HepG2 (cell line): Measurements from ENCODE around the gene STK32B. TPM values are rescaled to one million over a fixed set of nuclear protein-coding genes. Genes with fewer than 3 reads are reported as not detected.

ENCODE experiments used
- ATAC-seq: fragments of 200-7000 bp; cut with Tn5 transposase; 3 replicates; pipeline ENCODE4 v1.9.1; 2020; ENCODE audit warnings: mild to moderate bottlenecking, moderate library complexity
- BruUV-seq: library from RNA; stranded (reverse); fragments of 400-500 nt; replicated peaks from 2 replicates; lab custom pipeline; 2021; lab: Mats Ljungman, UMichigan
- CTCF ChIA-PET: fragments of 300-600 bp; formaldehyde crosslinking; extraction: SDS; loops from one replicate; lab custom pipeline; 2021; ENCODE audit warnings: low total read pairs, inconsistent platforms, low intra/inter-chr PET ratio; lab: Yijun Ruan, JAX
- POLR2A ChIA-PET: fragments of 350-600 bp; sonication (Branson Sonifier 250); formaldehyde crosslinking; loops from one replicate; lab custom pipeline; 2020; ENCODE audit warnings: antibody characterized with exemption, inconsistent platforms; lab: Yijun Ruan, JAX
- DNase-seq: peaks from one replicate; pipeline ENCODE4 v3.0.0-alpha.2; 2015; ENCODE audit warnings: low spot score
- FAIRE-seq: peaks from 3 replicates; lab custom pipeline; 2011; peaks lifted over from hg19 to GRCh38; lab: Jason Lieb, UNC
- H2AFZ ChIP-seq: one replicate; pipeline ENCODE4 v1.6.1; 2011; ENCODE audit warnings: low read length, inconsistent platforms
- H3K27ac ChIP-seq: fragments of 300-600 bp; 3 replicates; pipeline ENCODE4 v1.8.0; 2011; ENCODE audit warnings: mixed run types, mild to moderate bottlenecking, mixed read lengths, low read length, inconsistent platforms; ENCODE audit not compliant: insufficient read depth; ENCODE audit errors: extremely low read length
- H3K27me3 ChIP-seq, 2 experiments: fragments of 200-600 bp in 1 of 2; 2 replicates in 1 of 2; 3 replicates in 1 of 2; pipeline versions ENCODE4 v1.6.0 to v1.8.0; 2011; ENCODE audit warnings: low read length in 2 of 2, mild to moderate bottlenecking in 2 of 2, moderate library complexity in 2 of 2, inconsistent platforms in 1 of 2; ENCODE audit not compliant: insufficient read depth in 2 of 2, control insufficient read depth in 1 of 2
- H3K36me3 ChIP-seq, 2 experiments: fragments of 200-600 bp in 1 of 2; replicated peaks in 1 of 2; 2 replicates in 1 of 2; 3 replicates in 1 of 2; pipeline versions ENCODE4 v1.5.1 to v1.8.0; 2011; ENCODE audit warnings: low read length in 2 of 2, inconsistent platforms in 1 of 2; ENCODE audit not compliant: insufficient read depth in 2 of 2, control insufficient read depth in 1 of 2
- H3K4me1 ChIP-seq: 2 replicates; pipeline ENCODE4 v1.5.1; 2012; ENCODE audit warnings: low read length, inconsistent platforms; ENCODE audit not compliant: insufficient read depth
- H3K4me2 ChIP-seq: 2 replicates; pipeline ENCODE4 v1.6.0; 2011; ENCODE audit warnings: low read depth, low read length, inconsistent platforms
- H3K4me3 ChIP-seq, 3 experiments: fragments of 200-600 bp in 1 of 3; sonication (generic), shearing (Covaris generic) in 1 of 3; replicated peaks in 1 of 3; 2 replicates each; pipeline ENCODE4 v1.5.1; 2011 to 2016; ENCODE audit warnings: low read length in 3 of 3, inconsistent platforms in 2 of 3, low read depth in 2 of 3, mild to moderate bottlenecking in 2 of 3, control low read depth in 1 of 3, mixed read lengths in 1 of 3; ENCODE audit not compliant: insufficient read depth in 1 of 3
- H3K79me2 ChIP-seq: one replicate; pipeline ENCODE4 v1.6.1; 2011; ENCODE audit warnings: low read length, inconsistent platforms; ENCODE audit not compliant: insufficient read depth
- H3K9ac ChIP-seq: 2 replicates; pipeline ENCODE4 v1.6.0; 2011; ENCODE audit warnings: mild to moderate bottlenecking, low read depth, low read length, inconsistent platforms; ENCODE audit not compliant: insufficient read depth
- H3K9me3 ChIP-seq: 2 replicates; pipeline ENCODE4 v1.5.1; 2012; ENCODE audit warnings: mild to moderate bottlenecking, low read length
- H4K20me1 ChIP-seq: 2 replicates; pipeline ENCODE4 v1.6.0; 2011; ENCODE audit warnings: inconsistent platforms, mild to moderate bottlenecking, low read length, moderate library complexity; ENCODE audit not compliant: insufficient read depth
- AGO2 ChIP-seq: fragments of 200-400 bp; formaldehyde crosslinking; optimal IDR thresholded peaks from 2 replicates; pipeline ENCODE3; 2017; ENCODE audit warnings: mild to moderate bottlenecking, low read depth, low read length, moderate library complexity
- ARNT ChIP-seq: fragments of 450-650 bp; IDR thresholded peaks from 2 replicates; pipeline ENCODE4 v1.6.1; 2017
- HDAC1 ChIP-seq: sonication (generic); formaldehyde crosslinking; IDR thresholded peaks from 2 replicates; pipeline ENCODE4 v1.5.1; 2020; ENCODE audit warnings: mild to moderate bottlenecking, missing genetic modification reagents
- MIXL1 ChIP-seq: IDR thresholded peaks from 2 replicates; pipeline ENCODE4 v1.6.1; 2016
- SNAPC2 ChIP-seq: sonication (generic); formaldehyde crosslinking; IDR thresholded peaks from 2 replicates; pipeline ENCODE4 v1.8.1; 2022; ENCODE audit warnings: mild to moderate bottlenecking, missing genetic modification reagents
- ZNF350 ChIP-seq: sonication (generic); formaldehyde crosslinking; IDR thresholded peaks from 2 replicates; pipeline ENCODE4 v1.4.0; 2020; ENCODE audit warnings: mild to moderate bottlenecking, low read depth, missing genetic modification reagents, borderline replicate concordance
- ZNF441 ChIP-seq: sonication (generic); formaldehyde crosslinking; IDR thresholded peaks from 2 replicates; pipeline ENCODE4 v1.7.0; 2021; ENCODE audit warnings: missing genetic modification reagents, borderline replicate concordance
- WGBS: methylation state at CpG from one replicate; pipeline ENCODE4 v1.1.6; 2017; ENCODE audit warnings: low lambda C conversion rate; 5-methylcytosine and 5-hydroxymethylcytosine counted together
- in situ Hi-C: cut with HindIII; loops from 2 replicates; pipeline ENCODE4 v1.10.0; 2017; ENCODE audit warnings: low pct_unique_long_range_greater_than_20kb; ENCODE audit not compliant: extremely low pct_ligation_motif_present
- intact Hi-C: fragments of 100-400 bp; cut with micrococcal nuclease; formaldehyde crosslinking; loops from one replicate; pipeline ENCODE4 v1.10.0; 2022; ENCODE audit not compliant: unreplicated experiment
- polyA plus RNA-seq, 8 experiments: library from polyadenylated mRNA; depleted of rRNA in 3 of 8; stranded (reverse) in 7 of 8; unstranded in 1 of 8; fragments of >200 nt; fragmentation: Illumina TruSeq in 4 of 8; extraction: Trizol in 4 of 8; gene quantifications; 2 replicates each; pipeline versions ENCODE4 v1.2.1 to v1.2.3, GENCODE V29; 2011 to 2016; ENCODE audit warnings: low read depth in 4 of 8, missing spikeins in 1 of 8, mixed read lengths in 1 of 8; ENCODE audit not compliant: insufficient read depth in 1 of 8
- total RNA-seq, 5 experiments: library from RNA; depleted of rRNA; stranded (reverse); fragments of >200 nt; fragmentation: Illumina TruSeq; extraction: Trizol; gene quantifications; 2 replicates each; pipeline ENCODE4 v1.2.3, GENCODE V29; 2016; ENCODE audit warnings: low read depth in 1 of 5
- TF ChIP-seq, protein P1 (sequence below): sonication (generic); formaldehyde crosslinking; IDR thresholded peaks from 2 replicates; pipeline ENCODE4 v1.4.0; 2020; ENCODE audit warnings: missing genetic modification reagents, mild to moderate bottlenecking, borderline replicate concordance
- TF ChIP-seq, protein P2 (sequence below): sonication (generic); formaldehyde crosslinking; IDR thresholded peaks from 2 replicates; pipeline ENCODE4 v1.8.1; 2022; ENCODE audit warnings: mild to moderate bottlenecking, missing genetic modification reagents
- TF ChIP-seq, protein P3 (sequence below): sonication (generic); formaldehyde crosslinking; IDR thresholded peaks from 2 replicates; pipeline ENCODE4 v1.4.0; 2020; ENCODE audit warnings: mild to moderate bottlenecking, missing genetic modification reagents
- TF ChIP-seq, protein P4 (sequence below): sonication (generic); formaldehyde crosslinking; IDR thresholded peaks from 2 replicates; pipeline ENCODE4 v1.5.1; 2020; ENCODE audit warnings: missing genetic modification reagents, mild to moderate bottlenecking, borderline replicate concordance
- TF ChIP-seq, protein P5 (sequence below): sonication (generic); formaldehyde crosslinking; IDR thresholded peaks from 2 replicates; pipeline ENCODE4 v1.4.0; 2020; ENCODE audit warnings: missing genetic modification reagents, borderline replicate concordance

Gene STK32B
- total and polyA plus RNA-seq, 2 of the 13 experiments (the other 11 are each of a cell fraction or from before 2014, with no cell fraction given), result not detected

DNA sequence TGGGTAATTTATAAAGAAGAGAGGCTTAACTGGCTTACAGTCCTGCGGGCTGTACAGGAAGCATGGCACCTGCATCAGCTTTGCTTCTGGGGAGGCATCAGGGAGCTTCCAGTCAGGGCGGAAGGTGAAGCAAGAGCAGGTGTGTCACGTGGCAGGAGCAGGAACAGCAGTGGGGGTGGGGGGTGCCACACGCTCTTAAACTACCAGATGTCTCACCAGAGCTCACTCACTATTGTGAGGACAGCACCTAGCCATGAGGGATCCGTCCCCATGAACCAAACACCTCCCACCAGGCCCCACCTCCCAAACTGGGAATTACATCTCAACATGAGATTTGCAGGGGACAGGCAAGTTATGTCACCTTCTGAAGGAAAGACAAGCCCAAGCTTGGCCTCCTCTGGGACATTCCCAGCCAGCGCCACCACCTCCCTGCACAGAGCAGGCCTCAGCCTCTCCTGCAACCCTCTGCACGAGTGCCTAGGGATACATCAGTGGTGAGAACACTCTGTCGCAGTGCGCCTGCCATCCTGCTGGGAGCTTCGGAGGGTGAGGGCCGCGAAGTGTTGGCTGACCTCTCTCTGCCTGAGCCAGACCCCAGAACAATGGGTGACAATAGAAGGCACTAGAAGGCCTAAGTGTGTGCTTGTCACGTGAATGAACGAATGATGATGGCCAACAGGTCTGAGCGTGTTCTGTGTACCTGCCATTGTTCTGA is 412.8 kb downstream of the STK32B start:
- DNase-seq, result no peak
- no peaks in the 10 kb centered on the region for H3K9me3 ChIP-seq
- no peak overlapping the region for H2AFZ ChIP-seq
- H3K36me3 ChIP-seq, result no peaks in the 10 kb centered on the region
- H3K4me2 ChIP-seq, result no peak overlapping the region
- H3K27me3 ChIP-seq, result peaks cover 4 to 20% of the 10 kb centered on the region in 2 experiments; a peak in 3 of 5 replicates
- FAIRE-seq, result no peak
- ChIA-PET CTCF (no interaction called here), POLR2A (no interaction called here)
- no peak overlapping the region for H3K27ac ChIP-seq
- no TSS peak for BruUV-seq
- 71% methylated on average over 10 of the region's 15 CpGs for WGBS
- TF ChIP-seq, protein P1, sequence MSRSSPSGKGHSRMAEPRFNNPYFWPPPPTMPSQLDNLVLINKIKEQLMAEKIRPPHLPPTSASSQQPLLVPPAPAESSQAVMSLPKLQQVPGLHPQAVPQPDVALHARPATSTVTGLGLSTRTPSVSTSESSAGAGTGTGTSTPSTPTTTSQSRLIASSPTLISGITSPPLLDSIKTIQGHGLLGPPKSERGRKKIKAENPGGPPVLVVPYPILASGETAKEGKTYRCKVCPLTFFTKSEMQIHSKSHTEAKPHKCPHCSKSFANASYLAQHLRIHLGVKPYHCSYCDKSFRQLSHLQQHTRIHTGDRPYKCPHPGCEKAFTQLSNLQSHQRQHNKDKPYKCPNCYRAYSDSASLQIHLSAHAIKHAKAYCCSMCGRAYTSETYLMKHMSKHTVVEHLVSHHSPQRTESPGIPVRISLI (CRISPR knock-in tag), result no peak
- TF ChIP-seq SNAPC2 (CRISPR knock-in tag) (no peak), HDAC1 (CRISPR knock-in tag) (no peak), ARNT (no peak), MIXL1 (CRISPR knock-in tag) (no peak), ZNF350 (CRISPR knock-in tag) (no peak), AGO2 (no peak), ZNF441 (CRISPR knock-in tag) (no peak)
- TF ChIP-seq, protein P2, sequence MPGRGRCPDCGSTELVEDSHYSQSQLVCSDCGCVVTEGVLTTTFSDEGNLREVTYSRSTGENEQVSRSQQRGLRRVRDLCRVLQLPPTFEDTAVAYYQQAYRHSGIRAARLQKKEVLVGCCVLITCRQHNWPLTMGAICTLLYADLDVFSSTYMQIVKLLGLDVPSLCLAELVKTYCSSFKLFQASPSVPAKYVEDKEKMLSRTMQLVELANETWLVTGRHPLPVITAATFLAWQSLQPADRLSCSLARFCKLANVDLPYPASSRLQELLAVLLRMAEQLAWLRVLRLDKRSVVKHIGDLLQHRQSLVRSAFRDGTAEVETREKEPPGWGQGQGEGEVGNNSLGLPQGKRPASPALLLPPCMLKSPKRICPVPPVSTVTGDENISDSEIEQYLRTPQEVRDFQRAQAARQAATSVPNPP, result no peak
- TF ChIP-seq, protein P3, sequence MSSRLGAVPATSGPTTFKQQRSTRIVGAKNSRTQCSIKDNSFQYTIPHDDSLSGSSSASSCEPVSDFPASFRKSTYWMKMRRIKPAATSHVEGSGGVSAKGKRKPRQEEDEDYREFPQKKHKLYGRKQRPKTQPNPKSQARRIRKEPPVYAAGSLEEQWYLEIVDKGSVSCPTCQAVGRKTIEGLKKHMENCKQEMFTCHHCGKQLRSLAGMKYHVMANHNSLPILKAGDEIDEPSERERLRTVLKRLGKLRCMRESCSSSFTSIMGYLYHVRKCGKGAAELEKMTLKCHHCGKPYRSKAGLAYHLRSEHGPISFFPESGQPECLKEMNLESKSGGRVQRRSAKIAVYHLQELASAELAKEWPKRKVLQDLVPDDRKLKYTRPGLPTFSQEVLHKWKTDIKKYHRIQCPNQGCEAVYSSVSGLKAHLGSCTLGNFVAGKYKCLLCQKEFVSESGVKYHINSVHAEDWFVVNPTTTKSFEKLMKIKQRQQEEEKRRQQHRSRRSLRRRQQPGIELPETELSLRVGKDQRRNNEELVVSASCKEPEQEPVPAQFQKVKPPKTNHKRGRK (CRISPR knock-in tag), result no peak
- TF ChIP-seq, protein P4, sequence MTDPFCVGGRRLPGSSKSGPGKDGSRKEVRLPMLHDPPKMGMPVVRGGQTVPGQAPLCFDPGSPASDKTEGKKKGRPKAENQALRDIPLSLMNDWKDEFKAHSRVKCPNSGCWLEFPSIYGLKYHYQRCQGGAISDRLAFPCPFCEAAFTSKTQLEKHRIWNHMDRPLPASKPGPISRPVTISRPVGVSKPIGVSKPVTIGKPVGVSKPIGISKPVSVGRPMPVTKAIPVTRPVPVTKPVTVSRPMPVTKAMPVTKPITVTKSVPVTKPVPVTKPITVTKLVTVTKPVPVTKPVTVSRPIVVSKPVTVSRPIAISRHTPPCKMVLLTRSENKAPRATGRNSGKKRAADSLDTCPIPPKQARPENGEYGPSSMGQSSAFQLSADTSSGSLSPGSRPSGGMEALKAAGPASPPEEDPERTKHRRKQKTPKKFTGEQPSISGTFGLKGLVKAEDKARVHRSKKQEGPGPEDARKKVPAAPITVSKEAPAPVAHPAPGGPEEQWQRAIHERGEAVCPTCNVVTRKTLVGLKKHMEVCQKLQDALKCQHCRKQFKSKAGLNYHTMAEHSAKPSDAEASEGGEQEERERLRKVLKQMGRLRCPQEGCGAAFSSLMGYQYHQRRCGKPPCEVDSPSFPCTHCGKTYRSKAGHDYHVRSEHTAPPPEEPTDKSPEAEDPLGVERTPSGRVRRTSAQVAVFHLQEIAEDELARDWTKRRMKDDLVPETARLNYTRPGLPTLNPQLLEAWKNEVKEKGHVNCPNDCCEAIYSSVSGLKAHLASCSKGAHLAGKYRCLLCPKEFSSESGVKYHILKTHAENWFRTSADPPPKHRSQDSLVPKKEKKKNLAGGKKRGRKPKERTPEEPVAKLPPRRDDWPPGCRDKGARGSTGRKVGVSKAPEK (CRISPR knock-in tag), result no peak
- TF ChIP-seq, protein P5, sequence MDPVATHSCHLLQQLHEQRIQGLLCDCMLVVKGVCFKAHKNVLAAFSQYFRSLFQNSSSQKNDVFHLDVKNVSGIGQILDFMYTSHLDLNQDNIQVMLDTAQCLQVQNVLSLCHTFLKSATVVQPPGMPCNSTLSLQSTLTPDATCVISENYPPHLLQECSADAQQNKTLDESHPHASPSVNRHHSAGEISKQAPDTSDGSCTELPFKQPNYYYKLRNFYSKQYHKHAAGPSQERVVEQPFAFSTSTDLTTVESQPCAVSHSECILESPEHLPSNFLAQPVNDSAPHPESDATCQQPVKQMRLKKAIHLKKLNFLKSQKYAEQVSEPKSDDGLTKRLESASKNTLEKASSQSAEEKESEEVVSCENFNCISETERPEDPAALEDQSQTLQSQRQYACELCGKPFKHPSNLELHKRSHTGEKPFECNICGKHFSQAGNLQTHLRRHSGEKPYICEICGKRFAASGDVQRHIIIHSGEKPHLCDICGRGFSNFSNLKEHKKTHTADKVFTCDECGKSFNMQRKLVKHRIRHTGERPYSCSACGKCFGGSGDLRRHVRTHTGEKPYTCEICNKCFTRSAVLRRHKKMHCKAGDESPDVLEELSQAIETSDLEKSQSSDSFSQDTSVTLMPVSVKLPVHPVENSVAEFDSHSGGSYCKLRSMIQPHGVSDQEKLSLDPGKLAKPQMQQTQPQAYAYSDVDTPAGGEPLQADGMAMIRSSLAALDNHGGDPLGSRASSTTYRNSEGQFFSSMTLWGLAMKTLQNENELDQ, result no peak
- intact Hi-C loops, result no loop called here
- H3K4me1 ChIP-seq, result no peaks in the 10 kb centered on the region
- in situ Hi-C loops, result no loop called here
- H3K9ac ChIP-seq, result no peak overlapping the region
- no peaks in the 10 kb centered on the region for H3K79me2 ChIP-seq
- H3K4me3 ChIP-seq, result no peak overlapping the region
- H4K20me1 ChIP-seq, result no peaks in the 10 kb centered on the region; the same call in 1 of the 2 replicates
- no peak for ATAC-seq
